Measurements from ENCODE around the gene LEKR1. TPM values are rescaled to one million over a fixed set of nuclear protein-coding genes. Genes with fewer than 3 reads are reported as not detected.

LEKR1 gene
- total RNA-seq, 1 donor from 2014 or later = 4.1 TPM

- no peak overlapping the region for H3K27ac Mint-ChIP-seq
- no peaks in the 10 kb centered on the region for H3K9me3 Mint-ChIP-seq (ENCODE audit: low read depth)
- no peak for DNase-seq (ENCODE audit: low spot score, unreplicated experiment)
- TF ChIP-seq CTCF (IDR thresholded peaks at IDR 0.05; ENCODE audit: unreplicated experiment) = no peak
- no peaks in the 10 kb centered on the region for H3K36me3 Mint-ChIP-seq (ENCODE audit: insufficient read depth)
- H3K4me3 Mint-ChIP-seq (ENCODE audit: low read depth) = no peak overlapping the region
- H3K4me1 Mint-ChIP-seq (ENCODE audit: low read depth) = peaks cover 2% of the 10 kb centered on the region
- H3K27me3 Mint-ChIP-seq = no peaks in the 10 kb centered on the region
Measured at GRCh38 chr3:156859578-156859977, 33.4 kb downstream of the LEKR1 start.

GRCh38 chr3:156860873-156861272 lies 34.7 kb downstream of the LEKR1 start:
- Mint-ChIP-seq H3K9me3 (ENCODE audit: low read depth) (no peaks in the 10 kb centered on the region), H3K27ac (no peak overlapping the region), H3K27me3 (no peaks in the 10 kb centered on the region), H3K4me3 (ENCODE audit: low read depth) (no peak overlapping the region), H3K4me1 (ENCODE audit: low read depth) (peaks cover 2% of the 10 kb centered on the region), H3K36me3 (ENCODE audit: insufficient read depth) (no peaks in the 10 kb centered on the region)
- no peak for TF ChIP-seq CTCF (IDR thresholded peaks at IDR 0.05; ENCODE audit: unreplicated experiment)
- DNase-seq (ENCODE audit: low spot score, unreplicated experiment) = no peak

GRCh38 chr3:156862338-156862737 lies 36.2 kb downstream of the LEKR1 start:
- Mint-ChIP-seq H3K36me3 (ENCODE audit: insufficient read depth) (no peaks in the 10 kb centered on the region), H3K9me3 (ENCODE audit: low read depth) (no peaks in the 10 kb centered on the region), H3K4me1 (ENCODE audit: low read depth) (peaks cover 2% of the 10 kb centered on the region), H3K27ac (no peak overlapping the region), H3K4me3 (ENCODE audit: low read depth) (no peak overlapping the region), H3K27me3 (no peaks in the 10 kb centered on the region)
- no peak for DNase-seq (ENCODE audit: low spot score, unreplicated experiment)
- TF ChIP-seq CTCF (IDR thresholded peaks at IDR 0.05; ENCODE audit: unreplicated experiment) = no peak

GRCh38 chr3:156865732-156866131 lies 39.6 kb downstream of the LEKR1 start:
- Mint-ChIP-seq H3K27ac (no peak overlapping the region), H3K9me3 (ENCODE audit: low read depth) (no peaks in the 10 kb centered on the region), H3K27me3 (no peaks in the 10 kb centered on the region), H3K4me1 (ENCODE audit: low read depth) (peaks cover 2% of the 10 kb centered on the region), H3K36me3 (ENCODE audit: insufficient read depth) (no peaks in the 10 kb centered on the region), H3K4me3 (ENCODE audit: low read depth) (no peak overlapping the region)
- no peak for DNase-seq (ENCODE audit: low spot score, unreplicated experiment)
- no peak for TF ChIP-seq CTCF (IDR thresholded peaks at IDR 0.05; ENCODE audit: unreplicated experiment)

GRCh38 chr3:156867174-156867573 lies 41.0 kb downstream of the LEKR1 start:
- Mint-ChIP-seq H3K4me3 (ENCODE audit: low read depth) (no peak overlapping the region), H3K9me3 (ENCODE audit: low read depth) (peaks cover 7% of the 10 kb centered on the region), H3K36me3 (ENCODE audit: insufficient read depth) (no peaks in the 10 kb centered on the region), H3K27me3 (no peaks in the 10 kb centered on the region), H3K4me1 (ENCODE audit: low read depth) (no peaks in the 10 kb centered on the region), H3K27ac (no peak overlapping the region)
- no peak for DNase-seq (ENCODE audit: low spot score, unreplicated experiment)
- TF ChIP-seq CTCF (IDR thresholded peaks at IDR 0.05; ENCODE audit: unreplicated experiment) = no peak
